Activated CD4-positive, alpha-beta T cell treated with anti-CD3 and anti-CD28 coated beads, Interleukin-2, amount 50 U/mL, for 1 hour (primary cell): ENCODE results near the gene GPR39.

Experiments used
- DNase-seq: peaks from one replicate; pipeline ENCODE4 v3.0.0-alpha.2; 2020

The GPR39 gene

DNA sequence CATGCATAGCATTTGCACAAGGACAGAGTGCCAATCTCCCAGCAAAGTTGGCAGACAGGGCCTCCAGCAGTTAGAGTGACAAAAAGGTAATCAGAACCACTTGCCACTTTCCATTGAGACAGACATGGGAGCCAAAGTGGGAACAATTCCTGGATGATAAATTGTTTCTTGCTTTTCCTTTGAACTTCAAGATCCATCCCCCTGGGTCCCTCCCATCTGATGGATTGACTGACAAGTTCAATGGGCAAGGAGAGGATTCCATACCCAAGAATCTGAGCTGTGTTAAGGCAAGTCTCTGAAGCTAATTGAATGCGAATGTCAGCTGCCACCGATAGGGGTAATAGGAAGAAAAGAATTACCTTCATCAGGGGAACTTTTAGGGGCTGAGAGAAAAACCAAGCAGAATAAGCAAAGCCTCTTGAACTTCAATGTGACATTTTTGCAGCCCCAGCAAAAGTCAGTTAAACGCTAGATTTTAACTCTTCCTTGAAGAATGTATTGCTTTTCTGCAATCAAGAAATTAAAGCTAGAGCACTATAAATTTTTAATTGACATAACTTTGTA, 156.9 kb downstream of the GPR39 start:
- DNase-seq = no peak

GRCh38 chr2:132577686-132578085, 161.1 kb downstream of the GPR39 start:
- no peak for DNase-seq

DNA sequence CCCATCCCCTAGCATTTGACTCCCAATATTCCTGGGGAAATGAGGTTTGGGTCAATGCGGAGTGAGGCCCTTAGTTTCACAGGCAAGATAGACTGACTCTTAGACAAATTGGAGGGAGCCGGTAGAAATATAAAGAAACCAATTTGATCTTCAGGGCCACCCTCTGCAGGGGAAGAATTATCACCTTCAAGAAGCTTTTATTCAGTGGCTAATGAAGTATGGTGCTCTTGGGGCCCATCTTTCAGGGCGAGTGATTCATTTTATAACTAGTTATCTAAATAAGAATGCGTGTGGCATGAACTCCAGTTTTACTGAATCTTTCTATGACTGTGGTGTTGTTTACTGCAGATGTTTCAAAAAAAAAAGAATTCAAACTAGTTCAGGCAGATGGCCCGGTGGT, 165.0 kb downstream of the GPR39 start:
- DNase-seq = no peak

DNA sequence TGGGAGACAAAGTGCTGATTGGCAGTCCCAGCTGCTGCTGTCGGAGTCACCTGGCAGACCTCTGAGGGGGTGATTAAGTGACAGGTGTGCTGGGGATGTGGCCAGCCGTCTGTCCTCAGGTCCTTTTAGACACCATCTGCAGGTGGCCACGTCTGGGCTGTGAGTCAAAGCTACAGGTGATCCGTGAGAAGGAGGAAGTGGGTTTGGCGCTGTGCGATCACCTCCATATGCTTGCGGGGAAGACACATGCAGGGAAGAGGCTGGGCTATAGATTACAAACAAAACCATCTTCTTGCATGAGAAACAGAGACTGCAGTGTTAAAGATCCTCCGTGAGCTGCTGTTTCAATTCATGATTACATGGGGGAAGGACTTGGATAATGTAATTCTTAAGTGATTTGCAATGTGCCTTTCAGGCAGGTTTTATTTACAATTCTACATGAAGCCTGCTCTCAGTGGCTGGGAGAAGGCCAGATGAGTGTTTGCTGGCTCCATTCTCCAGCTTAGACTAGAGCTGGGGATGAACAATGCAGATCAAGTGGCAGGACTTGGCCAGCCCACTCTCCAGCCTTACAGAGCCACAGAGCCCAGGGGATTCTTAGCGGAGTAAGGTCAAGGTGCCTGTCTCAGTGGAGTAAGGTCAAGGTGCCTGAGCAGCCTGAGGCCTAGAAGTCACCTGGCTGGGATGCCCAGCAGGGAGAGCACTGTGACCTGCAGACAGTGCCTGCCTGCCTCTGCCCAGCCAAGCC, 165.6 kb downstream of the GPR39 start:
- DNase-seq = no peak

GRCh38 chr2:132583666-132584360, 167.2 kb downstream of the GPR39 start:
- no peak for DNase-seq

DNA sequence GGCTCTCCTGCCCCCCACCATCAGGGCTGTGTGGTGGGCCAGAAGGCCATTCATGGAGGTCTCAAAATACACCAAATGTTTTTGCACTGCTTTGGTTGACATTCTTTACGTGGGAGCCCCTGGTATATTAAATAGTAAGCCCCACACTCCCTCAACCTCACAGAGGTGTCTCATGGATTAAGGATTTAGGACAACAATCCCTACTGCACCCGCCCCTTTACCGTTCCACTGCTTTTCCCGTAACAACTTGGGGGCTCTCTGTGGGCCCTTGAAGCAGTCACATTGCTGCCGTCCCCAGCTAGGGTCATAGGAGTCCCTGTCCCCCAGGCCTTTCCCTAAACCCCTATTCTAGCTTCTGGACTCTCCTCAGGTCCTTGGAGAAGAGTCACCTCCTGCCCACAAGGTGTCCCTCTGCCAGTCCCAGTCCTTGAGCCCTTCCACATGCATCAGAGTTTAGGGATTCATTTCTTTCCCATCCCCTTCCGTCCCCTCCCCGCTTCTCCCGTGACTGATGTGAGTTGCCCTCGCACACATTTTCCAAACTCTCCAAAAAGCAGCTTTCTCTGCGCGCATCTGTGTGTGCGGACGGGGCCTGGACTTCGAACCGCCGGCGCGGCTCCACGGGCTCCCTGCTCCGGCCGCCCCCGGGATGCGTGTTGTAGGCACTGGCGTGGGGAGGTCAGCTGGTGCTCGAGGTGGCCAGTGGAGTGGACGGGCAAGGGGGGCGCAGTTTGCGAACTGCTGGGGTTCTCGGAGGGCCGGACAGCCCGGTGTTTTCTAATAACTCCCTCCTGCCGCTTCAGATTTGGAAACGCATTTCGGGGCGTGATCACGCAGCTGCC, 168.6 kb downstream of the GPR39 start:
- DNase-seq = no peak

- DNase-seq = no peak
Measured at GRCh38 chr2:132586101-132586511, 169.5 kb downstream of the GPR39 start.

DNA sequence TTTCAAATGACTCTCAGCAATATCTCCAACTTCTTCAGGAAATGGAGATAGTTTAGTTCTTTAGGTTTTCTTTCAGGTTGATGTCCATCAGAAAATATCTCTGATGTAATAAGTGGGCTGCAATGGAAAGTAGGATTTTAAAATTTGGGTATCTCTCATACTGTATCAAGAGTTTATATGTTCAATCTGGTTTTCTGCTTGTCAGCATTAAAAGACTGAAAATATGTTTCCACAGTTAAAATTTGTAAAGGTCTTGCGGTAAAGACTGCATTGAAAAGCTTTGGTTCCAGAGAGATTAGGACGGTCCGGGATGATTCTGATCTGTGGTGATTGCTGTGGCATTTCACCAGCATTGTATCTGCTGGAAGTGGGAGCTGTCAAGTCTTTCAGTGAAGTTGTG, 170.2 kb downstream of the GPR39 start:
- DNase-seq = no peak

DNA sequence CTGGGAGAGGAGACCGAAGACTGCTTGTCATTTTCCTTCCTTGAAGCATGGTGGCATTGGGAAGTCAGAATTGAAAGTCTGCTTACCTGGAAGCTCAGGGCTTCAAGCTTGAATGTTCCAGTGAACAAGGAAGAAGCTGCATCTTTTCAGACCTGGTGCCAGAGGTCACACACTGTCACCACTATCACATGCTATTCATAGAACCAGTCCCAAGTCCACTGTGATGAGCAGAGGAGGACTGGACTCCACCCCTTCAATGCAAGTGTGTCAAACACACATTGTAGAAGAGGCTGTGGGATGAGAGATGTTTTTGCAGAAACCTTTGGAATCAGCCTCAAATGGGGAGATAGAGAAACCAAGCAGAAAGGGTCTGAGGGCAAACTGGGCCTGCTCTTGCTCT, 172.0 kb downstream of the GPR39 start:
- DNase-seq = no peak

- no peak for DNase-seq
Measured at GRCh38 chr2:132589111-132589830, 172.7 kb downstream of the GPR39 start.

DNA sequence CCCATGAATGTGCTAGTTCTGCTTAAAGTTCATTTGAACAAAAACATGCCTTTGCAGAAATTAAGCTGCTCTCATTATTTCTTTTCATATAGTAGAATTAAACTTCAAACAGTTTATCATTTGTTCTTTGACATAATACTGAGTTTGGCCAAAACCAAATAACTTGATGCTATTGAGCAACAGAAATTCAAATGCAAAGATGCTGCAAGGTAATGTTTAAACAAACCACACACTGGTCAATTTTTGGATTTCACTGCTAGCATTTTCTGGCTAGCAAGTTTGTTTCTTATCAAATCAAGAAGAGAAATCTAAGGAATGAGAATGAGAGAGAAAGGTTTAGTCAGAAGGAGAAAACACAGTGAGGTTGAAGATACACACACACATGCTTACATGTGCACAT, 173.4 kb downstream of the GPR39 start:
- no peak for DNase-seq

DNA sequence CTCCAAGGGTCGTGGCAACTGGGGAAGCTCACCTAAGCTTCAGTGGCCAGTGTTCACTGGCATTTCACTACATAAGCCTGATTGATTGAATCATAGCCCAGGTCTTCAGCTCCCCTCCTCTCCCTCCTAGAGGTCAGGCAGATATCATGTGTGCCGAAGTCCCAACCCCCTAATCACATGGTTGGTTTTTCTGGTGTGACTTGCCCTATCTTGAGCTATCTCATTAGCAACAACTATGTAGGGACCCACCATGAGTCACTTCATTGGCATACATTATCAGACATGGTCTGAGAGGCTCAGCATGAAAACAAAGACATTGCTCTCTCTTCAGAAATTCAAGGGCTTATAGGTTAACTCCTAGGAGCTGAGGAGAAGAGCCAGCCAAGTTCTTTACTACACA, 176.6 kb downstream of the GPR39 start:
- no peak for DNase-seq

GRCh38 chr2:132595186-132595585, 178.6 kb downstream of the GPR39 start:
- no peak for DNase-seq

GRCh38 chr2:132595693-132596092, 179.1 kb downstream of the GPR39 start:
- DNase-seq = no peak

DNA sequence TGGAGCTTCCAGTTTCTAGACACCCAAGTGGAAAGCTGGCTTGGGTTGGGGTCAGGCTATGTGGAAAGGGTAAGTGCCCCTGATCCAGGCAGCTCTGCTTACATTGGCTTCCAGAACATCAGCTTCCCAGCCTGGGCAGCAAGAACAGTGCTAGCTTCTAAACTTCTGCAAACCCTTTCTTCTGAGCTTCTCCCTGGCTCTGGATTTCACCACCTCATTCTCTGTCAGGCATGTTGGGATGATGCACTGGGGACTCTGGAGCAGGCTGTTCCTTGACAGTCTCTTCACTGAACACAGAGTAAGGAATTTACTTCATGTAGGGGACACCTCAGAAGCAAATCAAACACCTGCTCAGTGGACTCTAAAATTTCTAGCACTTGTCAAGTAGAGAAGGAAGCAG, 180.6 kb downstream of the GPR39 start:
- no peak for DNase-seq

DNA sequence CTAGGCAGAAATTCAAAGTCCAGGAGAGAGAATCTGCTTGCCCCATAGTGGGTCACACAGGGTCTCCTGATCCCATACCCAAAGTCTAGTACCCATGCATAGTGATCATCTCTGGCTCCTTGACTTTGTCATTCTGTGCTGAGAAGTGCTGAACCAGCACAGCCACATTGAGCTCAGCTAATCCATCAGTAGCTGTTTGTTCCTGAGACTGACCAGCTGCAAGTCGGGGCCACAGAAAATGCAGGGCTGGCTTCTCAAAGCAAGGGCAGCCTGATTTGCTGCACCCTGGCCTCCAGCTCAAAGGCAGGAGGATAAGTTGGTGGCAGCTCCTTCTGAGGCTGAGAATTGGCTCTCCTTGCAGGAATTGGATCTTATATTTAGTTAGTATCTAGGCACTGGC, 181.2 kb downstream of the GPR39 start:
- no peak for DNase-seq

DNA sequence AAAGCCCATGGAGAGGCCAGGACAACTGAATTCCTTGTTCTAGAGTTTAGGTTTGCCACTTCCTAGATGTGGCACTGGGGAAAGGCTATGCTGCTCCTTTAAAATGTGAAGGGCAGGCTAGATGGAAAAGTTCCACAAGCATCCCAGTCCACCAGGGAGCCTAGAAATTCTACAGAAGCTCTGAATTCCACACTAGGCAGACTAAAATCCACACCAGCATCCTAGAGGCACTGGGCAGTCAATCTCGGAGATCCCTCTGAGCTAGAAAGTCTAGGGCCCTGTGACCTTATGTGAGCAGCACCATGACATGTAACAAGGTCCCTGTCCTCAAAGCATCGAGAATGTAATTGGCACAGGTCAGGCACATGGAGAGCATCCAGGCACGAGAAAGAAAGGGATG, 181.9 kb downstream of the GPR39 start:
- DNase-seq = no peak

DNA sequence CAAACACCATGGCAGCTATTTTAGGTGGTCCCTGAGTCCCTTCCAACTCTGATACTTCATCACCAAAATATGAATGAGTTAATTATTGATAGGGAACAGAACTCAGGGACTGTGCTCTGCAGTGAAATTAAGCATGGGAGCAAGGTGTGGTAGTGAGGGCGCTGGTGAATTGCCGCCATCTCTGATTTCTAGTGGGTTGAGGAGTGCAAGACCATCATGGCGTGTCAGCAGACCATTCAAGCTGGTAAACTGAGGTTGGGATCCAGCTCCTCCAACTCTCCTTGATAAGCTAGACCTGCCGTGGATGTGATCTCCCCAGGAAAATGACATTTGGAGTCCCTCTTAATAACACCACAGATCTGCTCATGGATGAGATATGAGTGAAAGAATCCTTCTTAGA, 183.0 kb downstream of the GPR39 start:
- no peak for DNase-seq

DNA sequence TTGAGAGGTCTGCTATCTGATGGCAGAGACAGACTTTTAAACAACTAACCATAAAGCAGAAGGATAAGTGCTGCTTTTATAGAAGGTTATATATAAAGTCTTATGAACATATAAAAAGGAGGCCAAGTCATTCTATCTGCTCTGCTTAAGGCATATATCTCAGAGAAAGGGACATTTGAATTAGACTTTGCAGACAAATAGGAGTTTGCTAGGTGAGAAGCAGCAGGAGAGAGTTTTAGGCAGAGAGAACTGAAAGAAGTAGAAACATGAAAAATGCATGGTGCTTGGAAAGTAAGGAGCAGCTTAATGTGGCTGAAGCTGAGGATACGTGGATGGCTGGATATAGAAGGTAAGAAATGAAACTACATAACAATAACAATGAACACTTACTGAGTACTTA, 188.0 kb downstream of the GPR39 start:
- no peak for DNase-seq

GRCh38 chr2:132605236-132606180, 188.9 kb downstream of the GPR39 start:
- DNase-seq = no peak

- DNase-seq = no peak
Measured at GRCh38 chr2:132606649-132607048, 190.0 kb downstream of the GPR39 start.
